Measurements from ENCODE around the gene GPD2.
"Not testable (repeated sequence)": the region's sequence is repeated elsewhere in the genome, so short reads cannot be mapped to it uniquely, and the experiment has no call there.

The GPD2 gene

DNA sequence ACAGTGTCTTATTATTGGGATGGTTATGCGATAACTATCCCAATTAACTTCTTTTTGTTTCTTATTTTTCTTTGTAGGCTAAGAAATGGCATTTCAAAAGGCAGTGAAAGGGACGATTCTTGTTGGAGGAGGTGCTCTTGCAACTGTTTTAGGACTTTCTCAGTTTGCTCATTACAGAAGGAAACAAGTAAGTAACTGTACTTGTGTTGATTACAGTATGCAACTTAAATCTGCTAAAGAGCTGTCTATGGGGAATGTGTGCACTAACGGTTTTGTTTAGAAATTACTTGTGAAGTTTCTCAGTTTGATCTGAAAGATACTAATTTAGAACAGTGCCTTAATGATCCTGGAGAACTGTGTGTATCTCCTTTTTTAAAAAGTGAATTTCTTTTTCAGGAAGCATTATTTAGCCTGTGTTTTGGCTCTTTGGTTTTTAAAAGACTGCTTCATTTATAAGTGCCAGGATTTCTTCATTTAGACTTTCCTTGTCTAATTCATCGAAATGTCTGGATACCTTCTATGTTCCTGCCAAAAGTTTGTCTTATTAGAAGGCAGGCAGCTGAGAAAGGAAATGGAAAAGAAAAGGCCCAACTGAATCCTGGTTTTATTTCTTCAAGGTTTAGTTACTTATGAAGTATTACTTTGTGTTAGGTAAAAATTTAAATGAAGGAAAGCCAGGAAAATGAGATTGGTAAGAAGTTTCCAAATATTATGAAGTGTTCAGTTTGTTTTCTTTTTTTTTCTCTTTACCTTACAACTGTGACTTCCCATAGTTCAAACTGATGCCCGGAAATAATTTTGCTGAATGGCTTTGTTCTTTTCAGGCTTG lies 40.1 kb downstream of the GPD2 start:
- no peak for DNase-seq (ENCODE audit: low spot score)

DNA sequence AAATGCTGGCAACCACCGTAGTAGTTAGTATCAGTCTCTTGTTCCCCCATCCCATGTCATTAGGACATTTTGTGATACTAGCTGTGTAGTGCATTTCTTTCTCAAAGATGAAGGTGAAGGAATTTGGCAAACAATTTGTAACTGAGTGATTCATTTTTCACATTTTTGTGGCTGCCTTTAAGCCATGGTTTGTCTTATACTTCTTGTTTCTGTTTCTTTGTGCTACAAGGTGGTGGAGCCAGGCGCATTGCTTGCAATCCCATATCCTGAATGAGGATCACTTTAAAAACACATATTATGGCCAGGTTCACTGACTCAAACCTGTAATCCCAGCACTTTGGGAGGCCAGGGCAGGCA lies 40.6 kb downstream of the GPD2 start:
- no peak for DNase-seq (ENCODE audit: low spot score)

DNA sequence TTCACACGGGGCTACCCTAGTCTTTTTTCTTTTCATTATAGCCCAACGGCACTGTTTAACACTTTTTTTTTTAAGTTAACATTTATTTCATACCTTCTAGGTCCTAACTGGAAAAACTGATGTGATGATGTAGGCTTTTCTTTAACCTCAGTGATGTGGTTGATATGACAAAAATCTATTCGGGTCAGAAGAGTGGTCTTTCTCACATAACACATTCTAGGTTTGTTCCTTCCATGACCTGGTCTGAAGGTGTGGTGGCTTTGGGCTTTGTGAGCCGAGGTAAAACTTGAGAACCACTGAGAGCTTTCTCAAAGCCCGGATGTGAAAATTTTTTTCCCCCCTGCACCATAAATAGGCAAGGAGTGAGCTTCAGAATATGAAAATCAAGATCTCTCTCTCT lies 44.2 kb downstream of the GPD2 start:
- no peak for DNase-seq (ENCODE audit: low spot score)

DNA sequence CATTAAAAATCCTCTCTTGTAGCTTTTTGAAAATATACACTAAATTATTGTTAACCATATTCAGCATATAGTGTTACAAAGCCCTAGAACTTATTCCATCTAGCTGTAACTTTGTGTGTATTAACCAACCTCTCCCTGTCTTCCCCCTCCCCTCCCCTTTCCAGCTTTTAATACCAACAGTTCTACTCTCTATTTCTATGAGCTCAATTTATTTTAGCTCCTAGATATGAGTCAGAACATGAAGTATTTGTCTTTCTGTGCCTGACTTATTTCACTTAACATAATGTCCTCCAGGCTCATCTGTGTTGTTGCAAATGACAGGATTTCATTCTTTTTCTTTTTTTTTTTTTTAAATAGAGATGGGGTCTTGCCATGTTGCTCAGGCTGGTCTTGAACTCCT lies 45.1 kb downstream of the GPD2 start:
- no peak for DNase-seq (ENCODE audit: low spot score)

DNA sequence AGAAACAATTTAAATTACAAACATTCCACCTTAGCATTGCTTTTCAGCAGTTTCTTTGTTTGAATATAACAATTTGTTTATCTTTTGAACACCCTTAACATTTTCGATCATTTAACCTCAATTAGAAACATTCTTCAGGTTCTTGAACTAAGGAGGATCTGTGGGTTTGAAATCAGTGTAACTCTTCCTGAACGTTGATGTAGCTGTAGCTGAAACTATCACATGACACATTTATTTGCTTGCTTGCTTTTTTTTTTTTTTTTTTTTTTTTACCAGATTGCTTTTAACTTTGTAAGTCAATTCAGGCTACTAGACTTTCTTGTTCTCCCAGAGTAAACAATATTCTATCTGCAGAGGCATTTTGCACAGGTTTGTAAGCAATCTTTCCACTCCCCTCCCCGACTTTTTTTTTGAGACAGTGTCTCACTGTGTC lies 47.6 kb downstream of the GPD2 start:
- DNase-seq (ENCODE audit: low spot score), result no peak

DNA sequence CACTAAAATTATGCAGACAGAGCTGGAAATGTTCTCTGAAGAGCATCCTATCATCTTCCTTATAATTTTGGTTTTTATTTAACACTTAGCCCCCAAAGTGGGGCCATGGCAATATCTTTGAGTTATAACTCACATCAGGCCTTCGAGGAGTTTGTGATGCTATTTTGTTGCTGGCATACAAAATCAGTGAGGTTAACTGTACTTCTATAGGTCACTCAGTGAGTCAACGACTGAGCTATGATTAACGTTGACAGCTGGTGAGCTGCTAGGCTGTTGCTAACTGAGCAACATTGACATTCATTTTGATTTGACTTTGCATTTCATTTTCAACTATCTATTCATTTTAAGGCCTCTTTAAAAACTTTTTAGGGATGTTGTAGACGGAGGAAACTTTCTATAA lies 50.0 kb downstream of the GPD2 start:
- no peak for DNase-seq (ENCODE audit: low spot score)

DNA sequence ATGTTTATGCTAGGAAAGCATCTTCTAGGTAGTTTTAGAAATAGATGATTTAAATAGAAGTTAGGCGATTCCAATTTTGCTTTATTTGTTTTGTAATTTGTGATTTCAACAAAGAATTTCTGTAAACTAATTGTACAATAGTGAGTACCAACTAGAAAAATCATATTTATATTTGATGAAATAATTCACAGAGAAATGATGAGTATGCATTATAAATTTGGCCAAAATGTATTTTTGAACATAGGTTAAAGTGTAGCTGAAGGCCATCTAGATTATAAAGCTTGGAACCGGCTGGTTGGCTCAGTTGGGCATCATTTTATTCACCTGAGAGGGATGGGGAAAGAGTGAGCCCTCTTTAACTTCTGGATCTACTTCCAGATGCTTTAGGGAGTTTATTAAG lies 50.4 kb downstream of the GPD2 start:
- DNase-seq (ENCODE audit: low spot score), result no peak

DNA sequence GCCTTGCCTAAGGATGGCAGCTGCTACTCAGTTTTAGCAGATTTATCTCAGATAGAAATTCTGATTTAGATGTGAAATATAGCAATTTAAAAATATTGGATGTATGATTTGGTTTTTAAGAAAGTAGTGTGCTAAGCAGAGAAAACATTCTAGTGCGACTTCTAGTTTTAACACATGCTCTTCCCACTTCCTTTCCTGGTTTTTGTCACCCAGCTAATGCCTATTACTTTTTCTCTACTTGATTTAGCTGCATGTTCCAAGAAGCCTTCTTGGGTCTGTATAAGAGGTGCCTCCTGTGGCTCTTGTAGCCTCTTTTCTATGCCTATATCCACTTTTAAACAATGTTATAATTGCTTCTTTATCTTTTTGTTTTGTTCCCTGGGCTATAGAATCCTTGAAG lies 53.0 kb downstream of the GPD2 start:
- no peak for DNase-seq (ENCODE audit: low spot score)

DNA sequence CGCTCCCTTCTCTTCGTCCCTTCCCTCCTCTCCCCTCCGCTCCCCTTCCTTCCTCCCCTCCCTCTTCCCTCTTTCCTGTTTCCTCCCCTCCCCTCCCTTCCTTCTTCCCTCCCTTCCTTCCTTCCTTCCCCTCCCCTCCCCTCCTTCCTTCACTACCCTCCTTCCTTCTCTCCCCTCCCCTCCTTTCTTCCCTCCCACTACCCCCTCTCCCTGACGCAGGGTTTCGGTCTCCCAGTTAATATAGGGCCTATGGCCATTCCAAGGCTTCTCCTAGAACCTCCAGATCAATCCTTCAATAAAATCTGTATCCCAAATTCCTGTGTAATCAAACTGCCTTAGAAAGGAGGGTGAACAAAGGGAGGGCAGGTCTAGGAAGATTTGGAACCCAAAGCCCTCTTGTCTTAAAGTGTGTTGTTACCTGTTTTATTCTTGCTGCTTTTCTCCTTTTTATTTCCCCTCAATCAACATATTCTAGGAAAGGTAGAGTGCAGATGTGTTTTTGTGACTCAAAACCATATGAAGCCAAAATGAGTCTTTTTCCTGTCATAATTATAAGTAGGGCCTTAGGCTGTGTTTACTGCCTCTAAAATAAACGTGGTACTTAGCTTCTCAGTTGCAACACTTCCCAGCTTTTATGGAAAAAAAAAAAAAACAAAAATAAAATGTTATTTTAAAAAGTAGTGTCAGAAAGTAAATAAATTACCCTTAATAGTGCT lies 53.7 kb downstream of the GPD2 start:
- DNase-seq (ENCODE audit: low spot score), result no peak

DNA sequence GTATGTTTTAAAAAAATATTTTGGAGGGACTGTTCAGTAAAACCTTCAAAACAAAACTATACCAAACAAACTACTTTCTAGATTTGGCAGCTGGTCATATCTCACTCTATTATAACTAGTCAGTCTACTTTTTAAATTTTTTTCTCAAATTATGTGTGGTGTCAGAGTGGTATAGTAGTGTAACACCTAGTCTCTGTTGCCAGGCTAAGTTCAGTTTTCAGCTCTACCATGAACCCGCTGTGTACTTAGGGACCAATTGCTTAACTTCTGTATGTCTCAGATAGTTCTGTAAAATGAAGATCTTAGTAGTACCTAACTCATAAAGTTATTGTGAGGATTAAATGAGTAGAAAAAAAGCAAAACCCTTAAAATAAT lies 54.3 kb downstream of the GPD2 start:
- DNase-seq (ENCODE audit: low spot score), result no peak

DNA sequence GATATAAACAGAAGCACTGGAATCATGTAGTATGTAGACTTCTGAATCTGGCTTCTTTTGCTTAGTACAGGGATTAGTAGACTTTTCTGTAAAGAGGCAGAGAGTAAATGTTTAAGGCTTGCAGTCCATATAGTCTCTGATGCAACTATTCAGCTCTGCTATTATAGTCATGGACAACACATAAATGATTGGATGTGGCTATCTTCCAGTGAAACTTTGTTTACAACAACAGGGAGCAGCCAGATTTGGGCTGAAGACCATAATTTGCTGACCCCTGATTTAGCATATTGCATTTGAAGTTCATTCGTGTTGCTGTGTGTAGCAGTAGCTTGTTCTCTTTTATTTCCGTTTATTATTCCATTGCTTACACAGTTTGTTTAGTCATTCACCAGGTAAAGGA lies 55.0 kb downstream of the GPD2 start:
- DNase-seq (ENCODE audit: low spot score), result no peak

DNA sequence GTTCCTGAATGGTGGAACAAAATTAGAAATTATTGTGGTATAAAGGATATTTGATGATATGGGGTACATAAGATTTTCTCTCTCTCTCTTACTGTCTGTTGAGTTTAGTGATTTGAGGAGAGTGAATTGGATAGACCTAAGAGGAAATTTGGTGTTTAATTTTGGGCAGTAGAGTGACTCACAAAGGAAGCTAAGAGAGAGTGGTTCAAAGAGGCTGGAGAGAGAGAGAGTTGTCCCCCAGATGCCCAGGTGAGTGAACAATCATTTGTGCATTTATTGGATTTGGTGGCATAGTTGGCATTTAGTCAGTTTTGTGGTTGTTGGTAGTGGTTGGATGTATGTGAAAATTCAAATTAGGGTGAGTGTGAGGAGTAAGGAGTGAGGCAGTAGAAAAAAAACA lies 56.8 kb downstream of the GPD2 start:
- DNase-seq (ENCODE audit: low spot score), result no peak

DNA sequence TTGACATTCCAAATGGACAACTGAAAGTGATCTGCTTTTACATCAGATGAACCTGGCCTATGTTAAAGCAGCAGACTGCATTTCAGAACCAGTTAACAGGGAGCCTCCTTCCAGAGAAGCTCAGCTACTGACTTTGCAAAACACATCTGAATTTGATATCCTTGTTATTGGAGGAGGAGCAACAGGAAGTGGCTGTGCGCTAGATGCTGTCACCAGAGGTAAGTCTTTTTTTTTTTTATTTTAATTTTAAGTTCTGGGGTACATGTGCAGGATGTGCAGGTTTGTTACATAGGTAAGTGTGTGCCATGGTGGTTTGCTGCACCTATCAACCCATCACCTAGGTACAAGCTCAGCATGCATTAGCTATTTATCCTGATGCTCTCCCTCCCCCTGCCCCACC lies 59.8 kb downstream of the GPD2 start:
- DNase-seq (ENCODE audit: low spot score), result not testable (repeated sequence)

DNA sequence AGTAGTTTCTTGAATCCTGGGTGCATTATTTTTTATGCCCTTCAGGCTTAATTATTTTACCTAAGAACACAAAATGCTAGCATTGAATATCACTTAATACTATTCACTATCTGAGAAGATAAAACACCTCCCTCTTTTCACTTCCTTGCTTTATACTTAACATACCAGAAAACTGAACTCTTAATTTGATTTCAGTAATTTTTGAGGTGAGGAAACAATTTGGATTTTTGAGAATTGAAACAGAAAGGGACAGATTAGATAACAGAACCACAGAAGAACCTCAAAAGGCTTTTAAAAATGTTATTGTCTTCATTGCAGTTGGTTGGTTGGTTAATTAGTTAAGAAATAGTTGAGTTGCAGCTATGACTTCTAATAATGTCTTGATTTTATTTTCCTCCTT lies 69.5 kb downstream of the GPD2 start:
- no peak for DNase-seq (ENCODE audit: low spot score)

DNA sequence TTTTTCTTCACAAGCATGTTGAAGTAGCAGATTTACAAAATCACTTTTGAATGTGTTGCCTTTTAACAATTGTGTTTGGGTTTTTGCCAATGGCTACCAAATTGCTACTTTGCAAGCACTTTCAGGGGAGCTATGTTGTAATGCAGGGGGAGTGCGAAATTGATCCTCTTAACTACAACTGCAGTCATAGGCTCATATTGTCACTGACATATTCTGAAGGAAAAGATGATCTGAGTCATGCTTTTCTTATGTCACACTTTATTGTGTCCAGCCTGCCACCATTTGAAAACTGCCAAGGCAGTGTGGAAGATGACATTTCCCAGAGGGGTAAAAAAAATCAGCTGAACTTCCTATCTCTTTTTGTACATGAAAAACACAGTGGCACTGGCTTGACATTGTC lies 74.9 kb downstream of the GPD2 start:
- no peak for DNase-seq (ENCODE audit: low spot score)

DNA sequence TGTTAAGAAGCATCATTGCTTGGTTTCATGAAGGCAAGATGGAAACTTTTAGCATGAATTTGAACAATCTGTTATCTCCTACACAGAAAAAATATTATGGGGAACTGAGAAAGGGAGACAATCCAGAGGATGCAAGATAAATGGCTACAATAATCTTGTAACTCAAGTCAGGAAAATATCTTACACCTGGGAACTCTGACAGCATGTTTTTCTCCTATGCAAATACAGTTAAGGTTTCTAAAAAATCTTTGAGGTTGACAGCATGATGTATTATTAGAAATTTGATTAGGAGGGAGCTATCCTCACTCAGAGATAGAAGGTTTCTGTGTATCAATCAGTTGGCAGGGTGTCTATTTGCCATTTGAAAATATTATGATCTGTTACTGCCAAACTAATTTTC lies 75.6 kb downstream of the GPD2 start:
- DNase-seq (ENCODE audit: low spot score), result no peak

DNA sequence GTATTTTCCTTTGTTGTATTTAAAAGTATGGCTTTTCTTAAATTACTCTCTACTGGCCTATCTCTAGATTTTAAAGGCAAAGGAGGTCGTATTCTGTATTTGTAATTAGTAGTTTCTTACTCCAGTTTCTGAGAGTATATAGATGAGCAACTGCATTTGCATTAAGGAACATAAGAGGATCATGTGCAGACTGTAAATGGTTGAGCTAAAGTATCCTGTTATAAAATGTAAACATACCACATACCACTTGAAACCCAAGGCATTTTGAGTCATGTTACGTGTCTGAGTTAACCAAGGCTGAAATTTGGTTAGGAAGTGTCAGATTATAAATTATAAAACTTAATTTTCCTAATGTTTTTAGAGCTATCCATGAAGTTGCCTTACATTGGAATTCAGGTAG lies 76.3 kb downstream of the GPD2 start:
- no peak for DNase-seq (ENCODE audit: low spot score)

DNA sequence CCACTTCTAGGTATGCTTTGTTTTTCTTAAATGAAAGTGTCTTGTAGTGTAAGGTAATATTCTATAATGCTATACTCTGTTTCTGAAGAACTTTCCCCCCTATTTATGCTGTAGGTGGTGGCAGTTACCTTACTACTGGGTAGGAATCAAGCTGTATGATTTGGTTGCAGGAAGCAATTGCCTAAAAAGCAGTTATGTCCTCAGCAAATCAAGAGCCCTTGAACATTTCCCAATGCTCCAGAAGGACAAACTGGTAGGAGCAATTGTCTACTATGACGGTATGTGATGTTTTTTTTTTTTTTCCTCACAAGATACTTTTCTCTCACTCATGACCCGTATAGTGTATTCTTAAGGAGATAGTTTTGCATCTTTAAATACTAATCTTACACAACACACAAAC lies 77.0 kb downstream of the GPD2 start:
- DNase-seq (ENCODE audit: low spot score), result no peak

DNA sequence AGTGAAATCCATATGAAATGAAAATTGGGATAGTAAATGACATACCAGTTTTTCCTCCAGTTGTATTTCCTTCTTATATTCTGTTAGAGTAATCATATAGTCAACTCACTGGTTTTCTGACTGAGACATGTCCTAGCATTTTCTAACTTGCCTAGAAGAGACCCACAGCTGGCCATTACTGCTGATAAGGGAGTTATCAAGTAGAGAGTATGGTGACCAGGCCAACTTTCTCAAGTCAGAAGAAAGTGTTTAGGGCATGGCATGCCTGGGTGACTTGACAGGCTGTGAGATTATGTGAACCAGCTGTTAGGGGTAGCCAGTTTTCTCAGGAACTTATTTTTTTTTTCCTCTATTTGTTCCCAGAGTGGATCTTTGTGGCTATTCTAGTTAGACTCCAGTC lies 81.2 kb downstream of the GPD2 start:
- no peak for DNase-seq (ENCODE audit: low spot score)

DNA sequence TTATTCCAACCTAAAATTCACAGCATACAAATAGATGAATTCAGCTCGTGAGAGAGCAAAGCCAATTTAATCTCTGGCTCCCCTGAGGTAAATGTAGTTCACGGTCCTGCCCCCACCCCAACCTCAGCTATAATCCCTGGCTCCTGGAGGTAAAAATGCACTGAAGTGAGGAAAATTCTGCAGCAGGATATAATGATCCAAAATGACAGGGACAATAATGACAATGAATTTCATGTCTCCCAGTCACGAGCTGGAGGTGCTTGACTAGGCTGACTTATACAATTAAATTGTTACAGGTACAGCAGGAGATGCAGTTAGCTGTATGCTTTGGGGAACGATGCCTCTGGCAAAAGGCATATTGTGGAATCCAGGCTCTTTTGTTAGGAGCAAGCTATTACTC lies 82.0 kb downstream of the GPD2 start:
- DNase-seq (ENCODE audit: low spot score), result no peak

DNA sequence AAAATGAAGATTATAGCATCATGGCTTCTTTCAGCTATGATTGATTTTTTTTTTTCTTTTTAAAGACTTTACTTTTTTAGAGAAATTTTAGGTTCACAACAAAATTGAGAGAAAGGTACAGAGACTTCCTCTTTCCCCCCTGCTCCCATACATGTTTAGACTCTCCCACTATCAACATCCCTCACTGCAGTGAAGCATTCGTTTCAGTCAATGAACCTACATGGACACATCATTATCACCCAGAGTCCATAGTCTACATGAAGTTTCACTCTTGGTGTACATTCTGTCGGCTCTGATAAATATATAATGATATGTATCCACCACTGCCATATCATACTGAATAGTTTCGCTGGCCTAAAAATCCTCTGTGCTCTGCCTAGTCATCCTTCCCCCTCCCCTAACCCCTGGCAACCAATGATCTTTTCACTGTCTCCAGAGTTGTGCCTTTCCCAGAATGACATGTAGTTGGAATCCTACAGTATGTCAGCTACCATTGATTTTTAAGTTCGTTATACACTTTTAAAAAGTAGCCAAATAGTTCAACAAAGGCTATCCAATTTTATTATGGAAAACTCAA lies 86.8 kb downstream of the GPD2 start:
- no peak for DNase-seq (ENCODE audit: low spot score)

DNA sequence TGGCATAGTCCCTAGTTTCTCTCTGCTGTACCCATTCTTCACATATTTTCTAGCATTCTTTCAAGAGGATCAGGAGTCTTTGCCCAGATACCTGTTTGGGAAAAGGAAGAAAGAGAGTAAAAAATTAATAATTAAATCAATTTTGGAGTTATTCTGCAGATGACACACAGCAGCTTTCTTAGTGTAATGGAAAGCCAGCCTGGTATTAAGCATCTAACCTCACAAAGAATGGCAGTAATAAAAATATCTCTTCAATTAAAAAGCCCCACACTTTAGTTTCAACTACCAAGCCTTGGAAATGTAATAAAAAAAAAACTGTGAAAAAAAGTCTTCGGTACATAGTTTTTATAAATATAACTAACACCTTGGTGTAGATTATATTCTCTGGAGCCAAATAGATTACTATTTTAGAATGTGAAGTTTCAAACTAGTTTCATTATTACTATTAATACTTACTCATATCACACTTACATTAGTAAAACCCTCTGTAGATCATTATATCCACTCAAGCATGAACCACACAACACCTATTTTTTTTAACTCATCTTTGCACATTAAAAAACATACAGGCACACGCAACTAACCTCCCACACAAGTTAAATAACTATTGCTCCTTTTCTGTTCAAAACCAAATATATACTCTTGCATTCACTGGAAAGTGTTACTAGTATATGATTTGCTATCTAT lies 90.9 kb downstream of the GPD2 start:
- DNase-seq (ENCODE audit: low spot score), result no peak

DNA sequence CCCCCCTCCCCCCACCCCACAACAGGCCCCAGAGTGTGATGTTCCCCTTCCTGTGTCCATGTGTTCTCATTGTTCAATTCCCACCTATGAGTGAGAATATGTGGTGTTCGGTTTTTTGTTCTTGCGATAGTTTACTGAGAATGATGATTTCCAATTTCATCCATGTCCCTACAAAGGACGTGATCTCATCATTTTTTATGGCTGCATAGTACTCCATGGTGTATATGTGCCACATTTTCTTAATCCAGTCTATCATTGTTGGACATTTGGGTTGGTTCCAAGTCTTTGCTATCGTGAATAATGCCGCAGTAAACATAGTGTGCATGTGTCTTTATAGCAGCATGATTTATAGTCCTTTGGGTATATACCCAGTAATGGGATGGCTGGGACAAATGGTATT lies 92.4 kb downstream of the GPD2 start:
- not testable (repeated sequence) for DNase-seq (ENCODE audit: low spot score)
